H1 (cell line): ENCODE measurements around the gene RANBP17. TPM values are rescaled to one million over a fixed set of nuclear protein-coding genes. Genes with fewer than 3 reads are reported as not detected.

Experiments
- BCL11A ChIP-seq, 2 experiments: IDR thresholded peaks; one replicate each; pipeline ENCODE4 v1.6.1; 2011; ENCODE audit warnings: low read depth in 2 of 2, low read length in 2 of 2, mild to moderate bottlenecking in 2 of 2
- CBX5 ChIP-seq: fragments of 300-800, 300-1000 bp; sonication (generic); IDR thresholded peaks from 2 replicates; pipeline ENCODE4 v1.7.1; 2016; ENCODE audit warnings: antibody characterized with exemption, low read length, low read depth
- CTBP2 ChIP-seq: IDR thresholded peaks from 2 replicates; pipeline ENCODE4 v1.7.0; 2011; ENCODE audit warnings: borderline replicate concordance, mild to moderate bottlenecking, moderate library complexity, mixed read lengths, low read length; ENCODE audit not compliant: insufficient read depth, insufficient read length
- HDAC2 ChIP-seq, 2 experiments: fragments of 300-600 bp in 1 of 2; sonication (generic) in 1 of 2; IDR thresholded peaks; 2 replicates each; pipeline ENCODE4 v1.6.1; 2011 to 2012; ENCODE audit warnings: low read depth in 2 of 2, low read length in 2 of 2, mild to moderate bottlenecking in 2 of 2, moderate library complexity in 2 of 2, borderline replicate concordance in 1 of 2, inconsistent platforms in 1 of 2
- MAFK ChIP-seq: IDR thresholded peaks from 2 replicates; pipeline ENCODE4 v1.6.1; 2012; ENCODE audit warnings: low read depth, mild to moderate bottlenecking, improper control_type of control experiment, low read length
- SP4 ChIP-seq: IDR thresholded peaks from 2 replicates; pipeline ENCODE4 v1.6.1; 2012; ENCODE audit warnings: low read length, inconsistent platforms
- polyA plus RNA-seq, 7 experiments: library from polyadenylated mRNA; depleted of rRNA in 3 of 7; stranded (reverse) in 5 of 7; unstranded in 2 of 7; fragments of >200 nt in 5 of 7; fragments of 200-250 nt in 2 of 7; gene quantifications; 1 replicate in 5 of 7; 2 replicates in 1 of 7; 4 replicates in 1 of 7; pipeline versions ENCODE4 v1.2.1 to v1.2.3, GENCODE V29; 2011 to 2013; ENCODE audit warnings: missing spikeins in 2 of 7, mixed read lengths in 2 of 7
- total RNA-seq: library from RNA; stranded (reverse); fragmentation: NEBNext Ultra II Directional; extraction: Animal tissue kit (Norgen Biotek cat#: 25700); gene quantifications from 2 replicates; pipeline ENCODE4 v1.2.1, GENCODE V29; 2021

The RANBP17 gene
- total and polyA plus RNA-seq, 2 of the 8 experiments (the other 6 are each of a cell fraction or from before 2014, with no cell fraction given): 8.6 to 21.3 TPM

DNA sequence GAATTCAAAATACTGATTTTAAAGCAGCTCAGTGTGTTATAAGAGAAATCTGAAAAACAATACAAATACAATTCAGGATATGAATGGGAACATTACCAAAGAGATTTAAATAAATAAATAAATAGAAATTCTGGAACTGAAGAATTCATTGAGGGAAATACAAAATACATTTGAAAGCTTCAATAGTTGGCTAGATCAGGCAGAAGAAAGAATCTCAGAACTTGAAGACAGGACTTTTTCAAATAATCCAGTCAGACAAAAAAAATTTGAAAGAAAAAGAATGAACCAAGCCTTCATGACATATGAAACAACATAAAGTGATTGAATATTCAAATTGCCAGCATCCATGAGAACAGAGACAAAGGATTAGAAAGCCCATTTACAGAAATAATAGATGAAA is 387.6 kb downstream of the RANBP17 start (continued):
- no peak for TF ChIP-seq SP4
- no peak for TF ChIP-seq CBX5
- no peak for TF ChIP-seq MAFK
- no peak for TF ChIP-seq CTBP2
- no peak for TF ChIP-seq BCL11A (IDR thresholded peaks at IDR 0.05; ENCODE audit: low read depth in 2 of 2, low read length in 2 of 2)
- TF ChIP-seq HDAC2 (IDR thresholded peaks at IDR 0.05; ENCODE audit: borderline replicate concordance in 1 of 2, low read depth in 2 of 2, low read length in 2 of 2): no peak
